H1 (cell line): ENCODE data around the gene BCL3.

Experiments used
- BRCA1 ChIP-seq: IDR thresholded peaks from 2 replicates; pipeline ENCODE4 v1.6.1; 2012; ENCODE audit warnings: low read depth, low read length, improper control_type of control experiment
- EP300 ChIP-seq, 2 experiments: IDR thresholded peaks; 1 replicate in 1 of 2; 2 replicates in 1 of 2; pipeline ENCODE4 v1.6.1; 2011 to 2012; ENCODE audit warnings: low read depth in 2 of 2, low read length in 2 of 2, mild to moderate bottlenecking in 2 of 2, borderline replicate concordance in 1 of 2, inconsistent platforms in 1 of 2, moderate library complexity in 1 of 2
- EZH2 ChIP-seq: fragments of 200-600 bp; sonication (generic); IDR thresholded peaks from 2 replicates; pipeline ENCODE4 v1.7.1; 2012; ENCODE audit warnings: low read depth, mild to moderate bottlenecking, moderate library complexity, low read length, inconsistent platforms; ENCODE audit not compliant: severe bottlenecking
- GTF2F1 ChIP-seq: IDR thresholded peaks from 2 replicates; pipeline ENCODE4 v1.6.1; 2012; ENCODE audit warnings: low read depth, low read length, improper control_type of control experiment, borderline replicate concordance
- JUND ChIP-seq: IDR thresholded peaks from 2 replicates; pipeline ENCODE4 v1.6.1; 2011; ENCODE audit warnings: mild to moderate bottlenecking, improper control_type of control experiment, low read length
- MAFK ChIP-seq: IDR thresholded peaks from 2 replicates; pipeline ENCODE4 v1.6.1; 2012; ENCODE audit warnings: low read depth, mild to moderate bottlenecking, improper control_type of control experiment, low read length
- PHF8 ChIP-seq: fragments of 200-600 bp; sonication (generic); conservative IDR thresholded peaks from 2 replicates; pipeline ENCODE4 v1.7.1; 2012; ENCODE audit warnings: low read depth, mild to moderate bottlenecking, inconsistent platforms, low read length, moderate library complexity
- POLR2AphosphoS5 ChIP-seq: IDR thresholded peaks from 2 replicates; pipeline ENCODE4 v1.6.1; 2011; ENCODE audit warnings: low read depth, low read length
- RAD21 ChIP-seq, 2 experiments: IDR thresholded peaks in 1 of 2; conservative IDR thresholded peaks in 1 of 2; 2 replicates each; pipeline ENCODE4 v1.6.1; 2011; ENCODE audit warnings: low read depth in 2 of 2, low read length in 2 of 2, improper control_type of control experiment in 1 of 2, inconsistent platforms in 1 of 2, mild to moderate bottlenecking in 1 of 2, moderate library complexity in 1 of 2
- RXRA ChIP-seq: IDR thresholded peaks from 2 replicates; pipeline ENCODE4 v1.6.1; 2011; ENCODE audit warnings: low read depth, mild to moderate bottlenecking, low read length, moderate library complexity; ENCODE audit not compliant: insufficient read depth
- ZNF274 ChIP-seq: IDR thresholded peaks from 2 replicates; pipeline ENCODE4 v1.7.0; 2012; ENCODE audit warnings: low read length, borderline replicate concordance; ENCODE audit errors: extremely low read depth
- TF ChIP-seq, protein P1 (sequence below), 3 experiments: IDR thresholded peaks; 1 replicate in 2 of 3; 2 replicates in 1 of 3; pipeline versions ENCODE4 v1.5.1 to v1.6.1; 2011; ENCODE audit warnings: low read length in 3 of 3, mild to moderate bottlenecking in 3 of 3, inconsistent platforms in 2 of 3, low read depth in 1 of 3, moderate library complexity in 1 of 3; ENCODE audit not compliant: insufficient read depth in 1 of 3; ENCODE audit errors: control extremely low read depth in 1 of 3

DNA sequence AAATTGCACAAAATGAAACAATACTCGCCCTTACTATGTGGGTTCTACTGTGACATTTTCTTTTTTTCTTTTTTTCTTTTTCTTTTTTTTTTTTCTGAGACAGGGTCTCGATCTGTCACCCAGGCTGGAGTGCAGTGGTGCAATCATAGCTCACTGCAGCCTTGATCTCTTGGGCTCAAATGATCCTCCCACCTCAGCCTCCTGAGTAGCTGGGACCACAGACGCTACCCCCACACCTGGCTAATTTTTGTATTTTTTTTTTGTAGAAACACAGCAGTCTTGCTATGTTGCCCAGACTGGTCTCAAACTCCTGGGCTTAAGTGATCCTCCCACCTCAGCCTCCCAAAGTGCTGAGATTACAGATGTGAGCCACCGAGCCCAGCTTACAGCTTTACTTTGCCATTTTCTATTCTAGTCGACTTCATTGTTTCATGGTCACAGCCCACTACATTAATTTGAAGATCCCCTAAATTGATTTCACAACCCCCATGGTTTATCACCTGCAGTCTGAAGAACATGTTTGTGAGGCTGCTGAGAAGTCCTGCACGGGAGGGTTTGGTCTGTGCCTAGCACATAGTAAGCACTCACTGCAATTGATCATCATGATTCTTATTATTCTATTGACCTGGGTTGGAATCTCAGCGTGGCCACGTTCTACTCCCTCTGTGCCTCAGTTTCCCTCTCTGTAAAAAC, 3.8 kb downstream of the BCL3 start:
- TF ChIP-seq, protein P1, sequence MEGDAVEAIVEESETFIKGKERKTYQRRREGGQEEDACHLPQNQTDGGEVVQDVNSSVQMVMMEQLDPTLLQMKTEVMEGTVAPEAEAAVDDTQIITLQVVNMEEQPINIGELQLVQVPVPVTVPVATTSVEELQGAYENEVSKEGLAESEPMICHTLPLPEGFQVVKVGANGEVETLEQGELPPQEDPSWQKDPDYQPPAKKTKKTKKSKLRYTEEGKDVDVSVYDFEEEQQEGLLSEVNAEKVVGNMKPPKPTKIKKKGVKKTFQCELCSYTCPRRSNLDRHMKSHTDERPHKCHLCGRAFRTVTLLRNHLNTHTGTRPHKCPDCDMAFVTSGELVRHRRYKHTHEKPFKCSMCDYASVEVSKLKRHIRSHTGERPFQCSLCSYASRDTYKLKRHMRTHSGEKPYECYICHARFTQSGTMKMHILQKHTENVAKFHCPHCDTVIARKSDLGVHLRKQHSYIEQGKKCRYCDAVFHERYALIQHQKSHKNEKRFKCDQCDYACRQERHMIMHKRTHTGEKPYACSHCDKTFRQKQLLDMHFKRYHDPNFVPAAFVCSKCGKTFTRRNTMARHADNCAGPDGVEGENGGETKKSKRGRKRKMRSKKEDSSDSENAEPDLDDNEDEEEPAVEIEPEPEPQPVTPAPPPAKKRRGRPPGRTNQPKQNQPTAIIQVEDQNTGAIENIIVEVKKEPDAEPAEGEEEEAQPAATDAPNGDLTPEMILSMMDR (IDR thresholded peaks at IDR 0.05; ENCODE audit: control extremely low read depth in 1 of 3, insufficient read depth in 1 of 3, low read depth in 1 of 3, low read length in 3 of 3): no peak
- TF ChIP-seq POLR2AphosphoS5 (no peak), EZH2 (no peak), EP300 (IDR thresholded peaks at IDR 0.05; ENCODE audit: borderline replicate concordance in 1 of 2, low read depth in 2 of 2, low read length in 2 of 2) (no peak), RXRA (no peak), BRCA1 (no peak), MAFK (no peak), ZNF274 (no peak), PHF8 (no peak), GTF2F1 (no peak), JUND (no peak), RAD21 (IDR thresholded peaks at IDR 0.05 in 1 of 2, conservative IDR thresholded peaks at IDR 0.05 in 1 of 2; ENCODE audit: low read depth in 2 of 2, low read length in 2 of 2) (no peak)
